A673 (cell line): ENCODE data around the gene PRKCQ. TPM values are rescaled to one million over a fixed set of nuclear protein-coding genes. Genes with fewer than 3 reads are reported as not detected.

ENCODE experiments used
- BruUV-seq: library from RNA; stranded (reverse); fragments of 400-500 nt; replicated peaks from 2 replicates; lab custom pipeline; 2021; lab: Mats Ljungman, UMichigan
- CTCF ChIA-PET: fragments of 300-600 bp; sonication (Branson Sonifier 250); formaldehyde crosslinking; loops from one replicate; lab custom pipeline; 2022; ENCODE audit warnings: antibody characterized with exemption; lab: Charles Lee
- POLR2A ChIA-PET: fragments of 300-600 bp; sonication (Branson Sonifier 250); formaldehyde crosslinking; loops from one replicate; lab custom pipeline; 2022; ENCODE audit warnings: antibody characterized with exemption; ENCODE audit not compliant: low non-redundant PET; lab: Charles Lee
- DNase-seq: peaks from one replicate; pipeline ENCODE4 v3.0.0-alpha.2; 2015; ENCODE audit warnings: low spot score
- H3K27ac ChIP-seq: fragments of 200-600 bp; sonication (generic); 2 replicates; pipeline ENCODE4 v1.5.1; 2016; ENCODE audit warnings: mixed run types, low read depth, mild to moderate bottlenecking, mixed read lengths, antibody characterized with exemption, low read length; ENCODE audit not compliant: poor library complexity, severe bottlenecking
- H3K27me3 ChIP-seq: fragments of 200-600 bp; sonication (generic); replicated peaks from 2 replicates; pipeline ENCODE4 v1.6.1; 2017; ENCODE audit warnings: mixed run types, low read depth, mild to moderate bottlenecking, mixed read lengths, antibody characterized with exemption, low read length; ENCODE audit not compliant: insufficient read depth, poor library complexity
- H3K36me3 ChIP-seq: fragments of 200-600 bp; sonication (generic); 2 replicates; pipeline ENCODE4 v1.6.1; 2016; ENCODE audit warnings: mixed run types, mild to moderate bottlenecking, mixed read lengths, antibody characterized with exemption, low read length; ENCODE audit not compliant: insufficient read depth, poor library complexity, severe bottlenecking
- H3K4me1 ChIP-seq: fragments of 200-600 bp; sonication (generic); 2 replicates; pipeline ENCODE4 v1.6.1; 2017; ENCODE audit warnings: mixed run types, mild to moderate bottlenecking, mixed read lengths, antibody characterized with exemption, low read length; ENCODE audit not compliant: insufficient read depth, poor library complexity, severe bottlenecking
- H3K4me3 ChIP-seq: fragments of 200-600 bp; sonication (generic); 2 replicates; pipeline ENCODE4 v1.5.1; 2016; ENCODE audit warnings: low read depth, mixed run types, mild to moderate bottlenecking, mixed read lengths, low read length; ENCODE audit not compliant: poor library complexity, severe bottlenecking
- H3K9me3 ChIP-seq: fragments of 200-600 bp; sonication (generic); 2 replicates; pipeline ENCODE4 v1.6.1; 2016; ENCODE audit warnings: mixed run types, low read depth, mild to moderate bottlenecking, mixed read lengths, antibody characterized with exemption, low read length; ENCODE audit not compliant: poor library complexity, severe bottlenecking
- CTCF ChIP-seq: fragments of 300-800, 200-600 bp; sonication (generic); conservative IDR thresholded peaks from 2 replicates; pipeline ENCODE4 v1.5.1; 2017; ENCODE audit warnings: low read depth, mild to moderate bottlenecking, antibody characterized with exemption, low read length, moderate library complexity, mixed read lengths
- EZH2 ChIP-seq: fragments of 200-600 bp; sonication (generic); IDR thresholded peaks from 2 replicates; pipeline ENCODE4 v1.6.1; 2017; ENCODE audit warnings: borderline replicate concordance, low read depth, mild to moderate bottlenecking, mixed read lengths, antibody characterized with exemption, low read length; ENCODE audit not compliant: poor library complexity, severe bottlenecking
- intact Hi-C: fragments of 100-400 bp; cut with micrococcal nuclease; formaldehyde crosslinking; loops from one replicate; pipeline ENCODE4 v1.10.0; 2022; ENCODE audit not compliant: unreplicated experiment
- total RNA-seq: library from RNA; stranded (reverse); gene quantifications from 2 replicates; pipeline ENCODE4 v1.2.3, GENCODE V29; 2021

Gene PRKCQ
- total RNA-seq, 1 experiment from 2014 or later = not detected

- H3K27me3 ChIP-seq = peaks cover 99% of the 10 kb centered on the region
- H3K27ac ChIP-seq = no peak overlapping the region
- no peaks in the 10 kb centered on the region for H3K4me1 ChIP-seq
- CTCF ChIA-PET = interaction anchor here (1.2 kb wide), 1 partner anchor 10 kb away, joined by 3 read pairs; no protein-coding TSS in a partner anchor
- H3K36me3 ChIP-seq = no peaks in the 10 kb centered on the region
- H3K9me3 ChIP-seq = no peaks in the 10 kb centered on the region
- POLR2A ChIA-PET = no interaction called here
- no peak for DNase-seq
- intact Hi-C loops = no loop called here
- TF ChIP-seq CTCF (no peak), EZH2 (no peak)
- BruUV-seq = no TSS peak
- H3K4me3 ChIP-seq = no peak overlapping the region
Observed at GRCh38 chr10:6570893-6571292, 9.2 kb downstream of the PRKCQ start.

GRCh38 chr10:6569259-6569658 lies 10.8 kb downstream of the PRKCQ start:
- Histone ChIP-seq H3K36me3 (no peaks in the 10 kb centered on the region), H3K4me3 (no peak overlapping the region), H3K4me1 (no peaks in the 10 kb centered on the region), H3K9me3 (no peaks in the 10 kb centered on the region), H3K27me3 (peaks cover 100% of the 10 kb centered on the region), H3K27ac (no peak overlapping the region)
- no TSS peak for BruUV-seq
- intact Hi-C loops = no loop called here
- POLR2A ChIA-PET = no interaction called here
- CTCF ChIA-PET = no interaction called here
- no peak for DNase-seq
- TF ChIP-seq CTCF = no peak

- Histone ChIP-seq H3K27ac (no peak overlapping the region), H3K4me1 (no peaks in the 10 kb centered on the region), H3K27me3 (peaks cover 100% of the 10 kb centered on the region), H3K4me3 (no peak overlapping the region), H3K36me3 (no peaks in the 10 kb centered on the region), H3K9me3 (no peaks in the 10 kb centered on the region)
- no TSS peak for BruUV-seq
- TF ChIP-seq EZH2 (no peak), CTCF (no peak)
- ChIA-PET POLR2A (no interaction called here), CTCF (no interaction called here)
- intact Hi-C loops = no loop called here
- no peak for DNase-seq
Observed at GRCh38 chr10:6567884-6568283, 12.2 kb downstream of the PRKCQ start.
